Adipocyte (in vitro differentiated cells): ENCODE results near the gene USP6NL.

Experiments used
- DNase-seq: peaks from one replicate; pipeline ENCODE4 v3.0.0-alpha.2; 2015; ENCODE audit warnings: low read depth
- H3K27me3 ChIP-seq: replicated peaks from 2 replicates; pipeline ENCODE4 v1.7.0; 2013; ENCODE audit warnings: mild to moderate bottlenecking, low read length, moderate library complexity; ENCODE audit not compliant: control insufficient read depth, insufficient read depth
- H3K36me3 ChIP-seq: 2 replicates; pipeline ENCODE4 v1.7.0; 2013; ENCODE audit warnings: low read length, mild to moderate bottlenecking, moderate library complexity; ENCODE audit not compliant: control insufficient read depth, insufficient read depth, severe bottlenecking
- H3K4me1 ChIP-seq: 2 replicates; pipeline ENCODE4 v1.7.0; 2013; ENCODE audit warnings: mild to moderate bottlenecking, low read length, moderate library complexity; ENCODE audit not compliant: control insufficient read depth, insufficient read depth
- H3K4me3 ChIP-seq: 2 replicates; pipeline ENCODE4 v1.7.0; 2013; ENCODE audit warnings: mild to moderate bottlenecking, low read length, moderate library complexity
- H3K9ac ChIP-seq: 2 replicates; pipeline ENCODE4 v1.7.0; 2013; ENCODE audit warnings: mild to moderate bottlenecking, low read length, moderate library complexity
- H3K9me3 ChIP-seq: 2 replicates; pipeline ENCODE4 v1.7.0; 2013; ENCODE audit warnings: mild to moderate bottlenecking, low read length, moderate library complexity; ENCODE audit not compliant: control insufficient read depth

Gene USP6NL

GRCh38 chr10:11562888-11563287, 48.6 kb downstream of the USP6NL start:
- Histone ChIP-seq H3K36me3 (no peaks in the 10 kb centered on the region), H3K27me3 (no peaks in the 10 kb centered on the region), H3K9me3 (no peaks in the 10 kb centered on the region), H3K9ac (no peak overlapping the region), H3K4me3 (no peak overlapping the region), H3K4me1 (peaks cover 5% of the 10 kb centered on the region)
- DNase-seq = no peak

GRCh38 chr10:11560076-11560709, 51.3 kb downstream of the USP6NL start:
- Histone ChIP-seq H3K9ac (no peak overlapping the region), H3K4me3 (no peak overlapping the region), H3K36me3 (no peaks in the 10 kb centered on the region), H3K4me1 (peaks cover 5% of the 10 kb centered on the region), H3K27me3 (no peaks in the 10 kb centered on the region), H3K9me3 (peaks cover 2% of the 10 kb centered on the region)
- no peak for DNase-seq

GRCh38 chr10:11557967-11558366, 53.5 kb downstream of the USP6NL start:
- H3K36me3 ChIP-seq = no peaks in the 10 kb centered on the region
- H3K9me3 ChIP-seq = peaks cover 2% of the 10 kb centered on the region
- peaks cover 4% of the 10 kb centered on the region for H3K4me1 ChIP-seq
- no peak overlapping the region for H3K4me3 ChIP-seq
- DNase-seq = no peak
- H3K9ac ChIP-seq = no peak overlapping the region
- H3K27me3 ChIP-seq = no peaks in the 10 kb centered on the region

- DNase-seq = no peak
- no peaks in the 10 kb centered on the region for H3K36me3 ChIP-seq
- peaks cover 2% of the 10 kb centered on the region for H3K9me3 ChIP-seq
- H3K9ac ChIP-seq = no peak overlapping the region
- no peaks in the 10 kb centered on the region for H3K27me3 ChIP-seq
- peaks cover 8% of the 10 kb centered on the region for H3K4me1 ChIP-seq
- H3K4me3 ChIP-seq = no peak overlapping the region
Observed at GRCh38 chr10:11557513-11557912, 53.9 kb downstream of the USP6NL start.

GRCh38 chr10:11555556-11555955, 55.9 kb downstream of the USP6NL start:
- no peaks in the 10 kb centered on the region for H3K36me3 ChIP-seq
- H3K9me3 ChIP-seq = peaks cover 2% of the 10 kb centered on the region
- H3K4me1 ChIP-seq = peaks cover 21% of the 10 kb centered on the region
- no peak overlapping the region for H3K9ac ChIP-seq
- no peak for DNase-seq
- H3K4me3 ChIP-seq = no peak overlapping the region
- H3K27me3 ChIP-seq = no peaks in the 10 kb centered on the region

- Histone ChIP-seq H3K9ac (no peak overlapping the region), H3K9me3 (peaks cover 2% of the 10 kb centered on the region), H3K27me3 (no peaks in the 10 kb centered on the region), H3K4me3 (no peak overlapping the region), H3K36me3 (no peaks in the 10 kb centered on the region), H3K4me1 (peaks cover 21% of the 10 kb centered on the region)
- DNase-seq = no peak
Observed at GRCh38 chr10:11553773-11554381, 57.6 kb downstream of the USP6NL start.

- DNase-seq = peak; percentile 80
- H3K9ac ChIP-seq = peak overlapping the region; percentile 46
- H3K4me3 ChIP-seq = peak overlapping the region; percentile 56
- H3K36me3 ChIP-seq = no peaks in the 10 kb centered on the region
- H3K4me1 ChIP-seq = peaks cover 21% of the 10 kb centered on the region
- H3K27me3 ChIP-seq = no peaks in the 10 kb centered on the region
- H3K9me3 ChIP-seq = peaks cover 2% of the 10 kb centered on the region
Observed at GRCh38 chr10:11551916-11552602, 59.4 kb downstream of the USP6NL start.

GRCh38 chr10:11551104-11551503, 60.3 kb downstream of the USP6NL start:
- Histone ChIP-seq H3K9ac (no peak overlapping the region), H3K4me1 (peaks cover 29% of the 10 kb centered on the region), H3K9me3 (peaks cover 2% of the 10 kb centered on the region), H3K27me3 (no peaks in the 10 kb centered on the region), H3K4me3 (no peak overlapping the region), H3K36me3 (no peaks in the 10 kb centered on the region)
- no peak for DNase-seq

GRCh38 chr10:11548768-11549099, 62.7 kb downstream of the USP6NL start:
- Histone ChIP-seq H3K4me1 (peaks cover 29% of the 10 kb centered on the region), H3K36me3 (no peaks in the 10 kb centered on the region), H3K9ac (no peak overlapping the region), H3K27me3 (no peaks in the 10 kb centered on the region), H3K9me3 (no peaks in the 10 kb centered on the region), H3K4me3 (no peak overlapping the region)
- DNase-seq = no peak

- Histone ChIP-seq H3K27me3 (no peaks in the 10 kb centered on the region), H3K4me1 (peaks cover 28% of the 10 kb centered on the region), H3K9ac (no peak overlapping the region), H3K36me3 (no peaks in the 10 kb centered on the region), H3K4me3 (no peak overlapping the region), H3K9me3 (no peaks in the 10 kb centered on the region)
- no peak for DNase-seq
Observed at GRCh38 chr10:11548065-11548767, 63.2 kb downstream of the USP6NL start.

GRCh38 chr10:11546581-11546980, 64.9 kb downstream of the USP6NL start:
- Histone ChIP-seq H3K9ac (no peak overlapping the region), H3K4me1 (peaks cover 11% of the 10 kb centered on the region), H3K36me3 (no peaks in the 10 kb centered on the region), H3K4me3 (peak overlapping the region; percentile 26), H3K9me3 (no peaks in the 10 kb centered on the region), H3K27me3 (no peaks in the 10 kb centered on the region)
- peak; percentile 53 for DNase-seq
